AG04450 (cell line): ENCODE results near the gene CCL22. TPM values are rescaled to one million over a fixed set of nuclear protein-coding genes. Genes with fewer than 3 reads are reported as not detected.
"Not testable (repeated sequence)": the region's sequence is repeated elsewhere in the genome, so short reads cannot be mapped to it uniquely, and the experiment has no call there.

Experiments
- CTCF ChIA-PET: fragments of 300-600, 350-600 bp; formaldehyde crosslinking; extraction: SDS; loops from one replicate; lab custom pipeline; 2022; ENCODE audit warnings: antibody characterized with exemption, inconsistent platforms; lab: Charles Lee
- POLR2A ChIA-PET: fragments of 350-600 bp; formaldehyde crosslinking; extraction: SDS; loops from one replicate; lab custom pipeline; 2021; ENCODE audit warnings: antibody characterized with exemption, inconsistent platforms; lab: Yijun Ruan, JAX
- DNase-seq: peaks from one replicate; pipeline ENCODE4 v3.0.0-alpha.2; 2011; ENCODE audit warnings: low read depth, low spot score
- H3K27ac ChIP-seq: one replicate; pipeline ENCODE4 v1.5.1; 2012; ENCODE audit warnings: low read depth, low read length, control low read depth
- H3K27me3 ChIP-seq: one replicate; pipeline ENCODE4 v1.6.0; 2012; ENCODE audit warnings: low read length; ENCODE audit not compliant: control insufficient read depth, insufficient read depth
- H3K4me3 ChIP-seq: 2 replicates; pipeline ENCODE4 v1.5.1; 2011; ENCODE audit warnings: mild to moderate bottlenecking, low read depth, low read length, control low read depth
- H3K9me3 ChIP-seq: 2 replicates; pipeline ENCODE4 v1.5.1; 2012; ENCODE audit warnings: low read length; ENCODE audit not compliant: control insufficient read depth, insufficient read depth
- CTCF ChIP-seq: IDR thresholded peaks from 2 replicates; pipeline ENCODE4 v1.5.1; 2011; ENCODE audit warnings: low read depth, low read length, control low read depth, inconsistent platforms
- polyA plus RNA-seq: library from polyadenylated mRNA; depleted of rRNA; stranded (reverse); fragments of >200 nt; gene quantifications from 2 replicates; pipeline ENCODE4 v1.2.3, GENCODE V29; 2011

The CCL22 gene
- polyA plus RNA-seq, 1 experiment = not detected

GRCh38 chr16:57341062-57341440 lies 17.5 kb upstream of the CCL22 start:
- no peak for TF ChIP-seq CTCF
- H3K27ac ChIP-seq = no peak overlapping the region
- CTCF ChIA-PET = interaction anchor here (1.2 kb wide), 1 partner anchor 77 kb away, joined by 4 read pairs; no protein-coding TSS in a partner anchor
- DNase-seq = no peak
- H3K9me3 ChIP-seq = peaks cover 9% of the 10 kb centered on the region
- H3K27me3 ChIP-seq = peaks cover 46% of the 10 kb centered on the region
- no peak overlapping the region for H3K4me3 ChIP-seq
- POLR2A ChIA-PET = interaction anchor here (0.7 kb wide), 1 partner anchor 106 kb away, joined by 4 read pairs; the partner anchor contains the start of genes CIAPIN1 and COQ9

- Histone ChIP-seq H3K27me3 (peaks cover 46% of the 10 kb centered on the region), H3K4me3 (no peak overlapping the region), H3K27ac (no peak overlapping the region), H3K9me3 (peaks cover 6% of the 10 kb centered on the region)
- no peak for TF ChIP-seq CTCF
- ChIA-PET CTCF (interaction anchor here (1.2 kb wide), 1 partner anchor 76 kb away, joined by 4 read pairs; no protein-coding TSS in a partner anchor), POLR2A (interaction anchor here (0.7 kb wide), 1 partner anchor 106 kb away, joined by 4 read pairs; the partner anchor contains the start of genes CIAPIN1 and COQ9)
- peak; percentile 63 for DNase-seq
These were observed 16.9 kb upstream of the CCL22 start for GRCh38 chr16:57341441-57342303.

- DNase-seq, H3K4me3 ChIP-seq, H3K27ac ChIP-seq, H3K9me3 ChIP-seq: not testable (repeated sequence)
- CTCF ChIA-PET = interaction anchor here (0.6 to 1.1 kb wide), 2 partner anchors 12 to 179 kb away, joined by 5 to 7 read pairs; no protein-coding TSS in a partner anchor
- H3K27me3 ChIP-seq = peaks cover 49% of the 10 kb centered on the region
- POLR2A ChIA-PET = interaction anchor here (0.7 kb wide), 1 partner anchor 354 kb away, joined by 3 read pairs; no protein-coding TSS in a partner anchor
These were observed 16.0 kb upstream of the CCL22 start for GRCh38 chr16:57342606-57343005.

GRCh38 chr16:57343221-57343620 lies 15.4 kb upstream of the CCL22 start:
- Histone ChIP-seq H3K4me3 (no peak overlapping the region), H3K27ac (no peak overlapping the region), H3K9me3 (no peaks in the 10 kb centered on the region; the same call in 1 of the 2 replicates), H3K27me3 (peaks cover 49% of the 10 kb centered on the region)
- no peak for DNase-seq
- TF ChIP-seq CTCF = no peak
- ChIA-PET POLR2A (interaction anchor here (0.7 kb wide), 1 partner anchor 354 kb away, joined by 3 read pairs; no protein-coding TSS in a partner anchor), CTCF (interaction anchor here (0.6 to 1.1 kb wide), 3 partner anchors 12 to 179 kb away, joined by 3 to 7 read pairs (median 5); no protein-coding TSS in a partner anchor)

- POLR2A ChIA-PET, DNase-seq: not testable (repeated sequence)
- CTCF ChIA-PET = interaction anchor here (1.1 kb wide), 1 partner anchor 73 kb away, joined by 3 read pairs; no protein-coding TSS in a partner anchor
These were observed 14.5 kb upstream of the CCL22 start for GRCh38 chr16:57344094-57344493.

More at GRCh38 chr16:57344094-57344493, 14.5 kb upstream of the CCL22 start:
- H3K4me3 ChIP-seq, H3K9me3 ChIP-seq, H3K27ac ChIP-seq: not testable (repeated sequence)
- peaks cover 47% of the 10 kb centered on the region for H3K27me3 ChIP-seq
